ENCODE data around the gene HOXA3.

- TF ChIP-seq CTCF (IDR thresholded peaks at IDR 0.05) = no peak
- no peak for TF ChIP-seq POLR2A (IDR thresholded peaks at IDR 0.05)
- TF ChIP-seq POLR2AphosphoS5 (IDR thresholded peaks at IDR 0.05) = no peak
- TF ChIP-seq EP300 (IDR thresholded peaks at IDR 0.05) = no peak
These were observed 47.7 kb upstream of the HOXA3 start, which contains the start of gene HOXA13 for GRCh38 chr7:27199849-27200760.
